HG03280 (cell line): ENCODE results near the gene ADGRB2.

Experiments
- ATAC-seq: cut with Tn5 transposase; IDR thresholded peaks from one replicate; pipeline ENCODE4 v1.9.1; 2021; ENCODE audit warnings: mild to moderate bottlenecking, moderate library complexity; ENCODE audit not compliant: unreplicated experiment

The ADGRB2 gene

DNA sequence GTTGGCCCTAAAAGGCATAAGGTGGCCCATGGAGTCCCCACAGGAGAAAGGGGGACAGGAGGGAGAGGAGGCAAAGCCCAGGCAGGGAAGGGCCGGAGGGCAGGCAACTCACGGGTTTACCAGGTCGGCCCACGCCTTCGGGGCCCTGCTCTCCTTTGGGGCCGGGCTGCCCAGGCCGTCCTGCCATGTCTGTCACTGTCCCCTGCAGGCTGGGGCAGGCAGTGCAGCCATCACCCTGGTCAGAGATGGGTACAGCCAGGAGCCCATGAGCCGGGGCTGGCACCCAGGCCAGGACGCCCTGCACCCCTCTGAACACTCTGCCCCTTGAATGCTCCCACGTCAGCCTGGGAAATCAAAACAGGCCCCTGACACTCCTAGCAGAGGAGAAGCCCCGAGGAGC lies 80.1 kb downstream of the ADGRB2 start:
- no peak for ATAC-seq

DNA sequence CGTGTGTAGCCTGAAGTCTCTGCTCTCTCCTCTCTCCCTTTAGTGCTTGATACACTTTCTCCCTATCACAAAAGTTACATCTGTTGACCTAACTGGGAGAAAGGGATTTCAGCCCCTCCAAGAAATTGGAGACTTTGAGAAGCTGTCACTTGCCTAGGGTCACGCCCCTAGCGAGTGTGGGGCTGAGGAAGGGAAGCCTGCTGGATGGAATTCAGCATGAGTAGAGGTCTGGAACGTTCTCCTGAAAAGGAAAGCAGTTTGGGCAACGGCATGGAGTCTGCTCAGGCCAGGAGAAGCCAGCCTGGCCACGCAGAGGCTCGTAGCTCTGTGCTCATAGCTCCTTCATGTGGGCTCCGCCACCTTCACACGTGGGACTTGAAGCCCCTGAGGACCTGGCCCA lies 82.7 kb downstream of the ADGRB2 start:
- ATAC-seq, result no peak

DNA sequence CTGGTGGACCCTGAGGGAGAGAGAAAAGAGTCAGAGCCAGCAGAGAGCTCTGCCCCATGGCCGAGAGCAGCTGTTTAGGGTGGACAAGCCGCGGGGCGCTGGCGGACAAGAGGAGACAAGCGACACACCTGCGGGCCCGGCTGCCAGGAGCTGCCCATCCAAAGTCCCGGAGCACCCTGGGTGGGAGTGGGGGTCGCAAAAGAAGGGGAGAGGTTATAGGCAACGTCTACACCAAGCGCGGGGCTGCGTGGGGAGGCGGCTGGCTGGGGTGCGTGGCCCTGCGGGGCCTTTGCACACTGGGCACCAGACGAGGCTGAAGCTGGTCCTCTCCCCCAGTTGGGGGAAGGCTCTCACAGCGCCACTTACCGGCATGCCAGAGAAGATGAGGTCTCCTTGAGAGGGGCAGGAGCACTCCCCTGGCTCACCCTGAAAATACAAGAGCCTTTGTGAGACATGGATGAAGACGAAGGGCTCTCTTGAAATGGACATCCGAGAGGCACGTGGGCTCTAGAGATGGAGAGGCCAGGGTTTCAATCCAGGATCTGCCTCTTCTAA lies 84.4 kb downstream of the ADGRB2 start:
- ATAC-seq, result no peak

DNA sequence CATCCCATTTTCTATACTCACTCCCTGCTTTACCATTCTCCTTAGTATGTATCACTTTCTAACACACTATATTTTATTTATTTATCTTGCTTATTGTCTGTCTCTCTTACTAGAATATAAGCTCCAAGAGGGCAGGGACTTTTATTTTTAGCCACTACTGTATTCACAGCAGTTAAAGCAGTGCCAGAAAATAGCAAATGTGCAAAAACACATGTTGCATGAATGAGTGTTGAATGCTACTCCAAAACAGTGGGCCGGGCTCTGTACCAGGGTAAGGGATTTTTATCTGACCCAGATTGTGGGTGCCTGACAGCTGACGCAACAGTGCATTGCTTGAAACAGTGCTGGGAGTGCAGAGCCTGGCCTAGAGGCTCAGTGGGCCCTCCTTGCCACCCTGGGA lies 85.0 kb downstream of the ADGRB2 start:
- ATAC-seq, result no peak

DNA sequence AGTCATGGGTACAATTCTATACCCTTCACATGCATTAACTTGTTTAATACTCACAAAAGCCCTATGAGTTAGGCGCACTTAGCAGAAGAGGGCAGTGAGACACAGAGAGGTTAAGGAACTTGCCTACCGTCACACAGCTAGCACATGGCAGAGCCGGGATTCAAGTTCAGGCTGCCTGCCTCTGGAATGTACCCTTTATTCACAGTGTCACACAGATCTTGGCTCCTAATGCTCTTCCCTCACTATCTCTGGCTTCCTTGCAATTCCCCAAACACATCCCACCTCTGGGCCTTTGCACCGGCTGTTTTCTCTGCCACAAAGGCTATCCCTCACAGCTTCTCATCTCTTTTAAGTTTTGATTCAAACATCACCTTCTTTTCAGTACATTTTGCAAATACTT lies 85.5 kb downstream of the ADGRB2 start:
- ATAC-seq, result no peak

DNA sequence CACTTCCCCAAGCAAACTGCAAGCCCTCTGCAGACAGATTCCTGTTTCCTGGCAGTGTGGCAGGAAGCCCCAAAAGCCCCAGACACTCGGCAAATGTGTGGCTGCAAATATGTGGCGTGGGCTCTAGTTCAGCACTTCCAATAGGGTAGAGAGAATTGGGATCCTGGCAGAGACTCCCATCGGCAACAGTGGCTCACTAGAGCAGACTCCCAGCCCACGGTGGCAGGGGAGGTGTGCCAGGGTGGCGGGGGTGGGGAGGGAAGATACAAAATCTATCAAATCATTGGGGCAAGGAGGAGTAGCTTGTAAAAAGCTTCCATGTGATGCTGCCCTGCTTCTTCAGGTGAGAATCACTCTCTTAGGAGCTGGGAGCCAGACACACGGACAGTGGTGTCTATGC lies 86.2 kb downstream of the ADGRB2 start:
- ATAC-seq, result no peak

DNA sequence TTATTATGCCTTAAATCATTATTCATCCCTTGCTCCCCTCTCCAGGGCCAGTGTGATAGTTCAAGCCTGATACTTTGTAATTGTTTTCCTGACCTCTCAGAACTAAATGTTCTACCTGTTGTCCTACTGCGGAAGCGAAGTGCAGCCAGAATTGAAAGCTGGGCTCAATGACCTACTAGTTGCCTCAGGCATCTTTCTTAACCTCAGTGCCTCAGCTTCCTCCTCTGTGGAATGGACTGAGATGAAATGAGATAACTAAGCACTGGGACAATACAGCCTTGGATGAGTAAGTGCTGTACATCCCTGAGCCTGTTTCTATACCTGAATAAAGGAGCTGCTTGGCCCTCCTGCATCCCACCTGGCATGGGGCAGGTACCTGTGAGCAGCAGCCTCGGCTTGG lies 86.7 kb downstream of the ADGRB2 start:
- no peak for ATAC-seq
